BJ (cell line): ENCODE data around the gene CSNK1D. TPM values are rescaled to one million over a fixed set of nuclear protein-coding genes. Genes with fewer than 3 reads are reported as not detected.

Source experiments
- CTCF ChIA-PET: fragments of 350-600 bp; formaldehyde crosslinking; extraction: SDS; loops from one replicate; lab custom pipeline; 2021; ENCODE audit warnings: antibody characterized with exemption, inconsistent platforms; lab: Yijun Ruan, JAX
- POLR2A ChIA-PET: fragments of 300-600 bp; sonication (Branson Sonifier 250); formaldehyde crosslinking; extraction: SDS; loops from one replicate; lab custom pipeline; 2021; ENCODE audit warnings: antibody characterized with exemption; lab: Charles Lee
- DNase-seq: peaks from one replicate; pipeline ENCODE4 v3.0.0-alpha.2; 2011; ENCODE audit warnings: low read depth
- H3K27me3 ChIP-seq: 2 replicates; pipeline ENCODE4 v1.6.0; 2011; ENCODE audit warnings: low read length; ENCODE audit not compliant: control insufficient read depth, insufficient read depth
- H3K36me3 ChIP-seq: 2 replicates; pipeline ENCODE4 v1.5.1; 2011; ENCODE audit warnings: low read length; ENCODE audit not compliant: control insufficient read depth, insufficient read depth
- H3K4me3 ChIP-seq: 2 replicates; pipeline ENCODE4 v1.5.1; 2011; ENCODE audit warnings: low read depth, mild to moderate bottlenecking, control low read depth, low read length
- CTCF ChIP-seq: IDR thresholded peaks from 2 replicates; pipeline ENCODE4 v1.5.1; 2011; ENCODE audit warnings: low read depth, mild to moderate bottlenecking, control low read depth, inconsistent platforms, low read length, moderate library complexity; ENCODE audit not compliant: insufficient read depth
- polyA plus RNA-seq: library from polyadenylated mRNA; depleted of rRNA; stranded (reverse); fragments of >200 nt; gene quantifications from 2 replicates; pipeline ENCODE4 v1.2.3, GENCODE V29; 2011

The CSNK1D gene
- polyA plus RNA-seq, 1 experiment, result 118 TPM

DNA sequence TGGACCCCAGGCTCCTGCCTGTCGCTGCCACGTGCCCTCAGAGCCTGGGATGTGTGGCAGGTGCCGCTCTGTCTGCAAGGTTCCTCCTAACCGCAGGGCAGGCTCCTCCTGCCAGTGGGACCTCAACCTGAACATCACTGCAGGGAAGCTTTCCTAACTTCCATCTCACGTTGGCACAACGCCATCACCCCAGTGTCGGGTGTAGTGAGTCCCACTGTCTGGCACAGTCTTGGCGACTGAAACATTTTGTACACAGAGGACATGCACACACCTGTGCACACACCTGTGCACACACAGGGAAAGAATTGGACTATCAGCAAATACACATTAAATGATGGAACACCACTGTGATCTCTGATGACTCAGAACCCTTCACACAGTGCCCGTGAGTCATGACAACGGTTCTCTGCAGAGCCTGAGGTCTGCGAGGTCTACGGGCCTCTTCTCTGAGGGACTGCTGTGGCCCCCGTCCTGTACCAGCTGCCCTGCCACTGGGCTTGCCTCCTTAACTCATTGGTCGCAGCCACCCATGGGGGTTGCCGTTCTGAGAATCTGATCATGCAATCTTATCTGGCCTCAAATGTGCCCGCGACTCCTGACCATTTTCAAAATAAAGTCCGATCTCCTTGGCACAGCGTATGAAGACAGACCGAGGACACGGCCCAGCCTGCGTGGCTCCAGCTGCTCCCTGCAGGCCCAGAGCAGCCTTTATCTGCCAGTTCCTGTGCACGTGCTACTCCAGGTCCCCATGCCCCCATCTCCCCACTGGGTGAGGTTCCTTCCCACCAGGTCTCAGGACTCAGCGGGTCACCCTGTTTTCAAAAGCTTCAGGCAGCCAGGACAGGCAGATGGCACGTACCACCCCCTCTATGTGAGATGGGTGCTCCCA, 68.4 kb downstream of the CSNK1D start:
- ChIA-PET CTCF (interaction anchor here (0.8 to 4.2 kb wide), 14 partner anchors 9 to 100 kb away, joined by 3 to 52 read pairs (median 4); partner anchors contain the start of gene SLC16A3), POLR2A (interaction anchor here (0.6 to 0.7 kb wide), 2 partner anchors 24 to 168 kb away, joined by 3 to 6 read pairs; partner anchors contain the start of gene SLC16A3)
- no peak for DNase-seq
- Histone ChIP-seq H3K4me3 (no peak overlapping the region), H3K36me3 (peaks cover 4% of the 10 kb centered on the region), H3K27me3 (no peaks in the 10 kb centered on the region)
- no peak for TF ChIP-seq CTCF

DNA sequence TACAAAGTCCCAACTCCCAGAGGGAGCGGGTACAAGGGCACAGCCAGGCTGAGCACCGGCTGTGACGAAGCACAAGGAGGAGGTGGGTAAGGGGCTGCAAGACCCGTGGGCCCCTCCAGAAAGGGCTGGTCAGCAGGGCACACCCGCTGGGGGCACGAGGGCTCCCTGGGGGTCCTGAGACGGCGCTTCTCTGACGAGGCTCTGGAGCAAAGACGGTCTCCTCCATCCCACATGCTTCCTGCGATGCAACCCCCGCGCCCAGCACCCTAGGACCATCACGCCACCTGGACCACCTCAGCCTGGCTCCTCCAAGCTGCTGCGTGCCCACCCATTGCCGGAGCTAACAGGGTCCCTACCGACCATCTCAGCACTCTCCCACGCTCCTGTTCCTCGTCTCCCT, 69.6 kb downstream of the CSNK1D start:
- no peaks in the 10 kb centered on the region for H3K27me3 ChIP-seq
- no peak for TF ChIP-seq CTCF
- DNase-seq, result no peak
- H3K36me3 ChIP-seq, result peaks cover 7% of the 10 kb centered on the region
- POLR2A ChIA-PET, result no interaction called here
- CTCF ChIA-PET, result interaction anchor here (3.5 to 4.2 kb wide), 2 partner anchors 32 to 37 kb away, joined by 22 to 52 read pairs; no protein-coding TSS in a partner anchor
- no peak overlapping the region for H3K4me3 ChIP-seq

- ChIA-PET CTCF (interaction anchor here (1.4 to 4.2 kb wide), 2 partner anchors 38 to 173 kb away, joined by 4 to 52 read pairs; no protein-coding TSS in a partner anchor), POLR2A (no interaction called here)
- Histone ChIP-seq H3K4me3 (no peak overlapping the region), H3K27me3 (no peaks in the 10 kb centered on the region), H3K36me3 (peaks cover 9% of the 10 kb centered on the region)
- no peak for DNase-seq
- no peak for TF ChIP-seq CTCF
These were observed 70.5 kb downstream of the CSNK1D start for GRCh38 chr17:82202981-82203380.

GRCh38 chr17:82201498-82201910, 72.0 kb downstream of the CSNK1D start:
- no peak for DNase-seq
- POLR2A ChIA-PET, result no interaction called here
- CTCF ChIA-PET, result interaction anchor here (0.6 to 1.1 kb wide), 6 partner anchors 34 to 177 kb away, joined by 3 to 5 read pairs (median 3); no protein-coding TSS in a partner anchor
- Histone ChIP-seq H3K4me3 (no peak overlapping the region), H3K36me3 (peaks cover 12% of the 10 kb centered on the region), H3K27me3 (no peaks in the 10 kb centered on the region)
- no peak for TF ChIP-seq CTCF
